Esophagus muscularis mucosa (tissue), 4 donors: ENCODE measurements around the gene FZR1. TPM values are rescaled to one million over a fixed set of nuclear protein-coding genes. Genes with fewer than 3 reads are reported as not detected.

Experiments used
- DNase-seq: peaks from one replicate; pipeline ENCODE4 v3.0.0-alpha.2; 2017; ENCODE audit errors: extremely low spot score
- H3K27ac ChIP-seq, 4 donors: fragments of 200-600 bp; sonication (generic); replicated peaks in 1 of 4; 1 replicate in 3 of 4; 2 replicates in 1 of 4; pipeline ENCODE4 v1.5.1; 2016 to 2019; ENCODE audit warnings: mild to moderate bottlenecking in 1 of 4
- H3K27me3 ChIP-seq, 4 donors: fragments of 200-600 bp; sonication (generic); one replicate each; pipeline versions ENCODE4 v1.5.1 to v1.6.0; 2016 to 2019
- H3K36me3 ChIP-seq, 4 donors: fragments of 200-600 bp; sonication (generic); one replicate each; pipeline ENCODE4 v1.5.1; 2016 to 2019
- H3K4me1 ChIP-seq, 4 donors: fragments of 200-600 bp; sonication (generic); one replicate each; pipeline ENCODE4 v1.5.1; 2016 to 2019
- H3K4me3 ChIP-seq, 4 donors: fragments of 200-600 bp; sonication (generic); 1 replicate in 2 of 4; 2 replicates in 2 of 4; pipeline ENCODE4 v1.5.1; 2016 to 2019; ENCODE audit warnings: mild to moderate bottlenecking in 4 of 4, moderate library complexity in 1 of 4
- H3K9me3 ChIP-seq, 4 donors: fragments of 200-600 bp; sonication (generic); 1 replicate in 3 of 4; 2 replicates in 1 of 4; pipeline ENCODE4 v1.5.1; 2016 to 2019
- EP300 ChIP-seq: sonication (generic); formaldehyde crosslinking; IDR thresholded peaks from one replicate; pipeline ENCODE4 v1.6.1; 2017; ENCODE audit warnings: antibody characterized with exemption
- POLR2A ChIP-seq: fragments of 450-650 bp; IDR thresholded peaks from one replicate; pipeline ENCODE4 v1.6.1; 2017; ENCODE audit warnings: antibody characterized with exemption, moderate library complexity, mild to moderate bottlenecking, low read depth
- POLR2AphosphoS5 ChIP-seq, 2 donors: sonication (generic); formaldehyde crosslinking; IDR thresholded peaks; one replicate each; pipeline ENCODE4 v1.6.1; 2017; ENCODE audit warnings: antibody characterized with exemption in 2 of 2
- WGBS: methylation state at CpG from one replicate; pipeline ENCODE4 v1.1.5; 2018; 5-methylcytosine and 5-hydroxymethylcytosine counted together
- intact Hi-C: fragments of 100-400 bp; cut with DNase I; formaldehyde crosslinking; loops from one replicate; pipeline ENCODE4 v1.15.1; 2023
- total RNA-seq, 4 donors: library from RNA; depleted of rRNA; stranded (reverse); fragments of >200 nt; gene quantifications; one replicate each; pipeline versions ENCODE4 v1.1.0 to v1.2.1, GENCODE V29; 2016
- TF ChIP-seq, protein P1 (sequence below), 3 experiments: fragments of 200-600 bp in 2 of 3; fragments of 450-650 bp in 1 of 3; sonication (generic) in 2 of 3; IDR thresholded peaks; one replicate each; pipeline ENCODE4 v1.5.1; 2017 to 2019; ENCODE audit warnings: antibody characterized with exemption in 3 of 3, mild to moderate bottlenecking in 2 of 3, moderate library complexity in 1 of 3

The FZR1 gene
- total RNA-seq, 4 donors from 2014 or later: 15.8 to 41.2 (median 31.4) TPM

DNA sequence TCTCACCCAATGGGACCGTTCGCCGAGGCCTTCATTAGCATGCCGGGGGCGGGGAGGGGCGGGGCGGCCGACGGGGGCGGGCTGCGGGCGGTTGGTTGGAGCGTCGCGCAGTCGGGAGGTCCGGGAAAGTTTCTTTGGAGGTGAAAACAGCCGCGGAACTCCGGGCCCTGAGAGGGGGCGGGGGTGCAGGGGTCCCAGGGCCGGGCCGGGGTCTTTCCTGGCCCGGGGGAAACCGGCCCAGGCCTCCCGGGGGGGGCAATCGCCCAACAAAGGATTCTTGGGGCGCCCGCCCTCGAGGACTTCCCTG is 66.7 kb downstream of the FZR1 start, which contains the start of gene HMG20B:
TSS of gene HMG20B (plus strand) at position 90 of the 307 bp plus-strand sequence. CDS start 366 bp downstream, outside the sequence.
- Histone ChIP-seq H3K27me3 (no peaks in the 10 kb centered on the region), H3K4me3 (peak within 1 kb of the TSS; percentile 82 to 98 (median 94)), H3K36me3 (peaks cover 5 to 14% (median 12%) of the 10 kb centered on the region in 4 donors), H3K9me3 (no peaks in the 10 kb centered on the region), H3K4me1 (peaks cover 21 to 57% (median 50%) of the 10 kb centered on the region in 4 donors), H3K27ac (peak within 1 kb of the TSS; percentile 87 to 96 (median 88))
- 0% methylated on average over 8 of the region's 30 CpGs for WGBS
- TF ChIP-seq, protein P1, sequence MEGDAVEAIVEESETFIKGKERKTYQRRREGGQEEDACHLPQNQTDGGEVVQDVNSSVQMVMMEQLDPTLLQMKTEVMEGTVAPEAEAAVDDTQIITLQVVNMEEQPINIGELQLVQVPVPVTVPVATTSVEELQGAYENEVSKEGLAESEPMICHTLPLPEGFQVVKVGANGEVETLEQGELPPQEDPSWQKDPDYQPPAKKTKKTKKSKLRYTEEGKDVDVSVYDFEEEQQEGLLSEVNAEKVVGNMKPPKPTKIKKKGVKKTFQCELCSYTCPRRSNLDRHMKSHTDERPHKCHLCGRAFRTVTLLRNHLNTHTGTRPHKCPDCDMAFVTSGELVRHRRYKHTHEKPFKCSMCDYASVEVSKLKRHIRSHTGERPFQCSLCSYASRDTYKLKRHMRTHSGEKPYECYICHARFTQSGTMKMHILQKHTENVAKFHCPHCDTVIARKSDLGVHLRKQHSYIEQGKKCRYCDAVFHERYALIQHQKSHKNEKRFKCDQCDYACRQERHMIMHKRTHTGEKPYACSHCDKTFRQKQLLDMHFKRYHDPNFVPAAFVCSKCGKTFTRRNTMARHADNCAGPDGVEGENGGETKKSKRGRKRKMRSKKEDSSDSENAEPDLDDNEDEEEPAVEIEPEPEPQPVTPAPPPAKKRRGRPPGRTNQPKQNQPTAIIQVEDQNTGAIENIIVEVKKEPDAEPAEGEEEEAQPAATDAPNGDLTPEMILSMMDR (IDR thresholded peaks at IDR 0.05): no peak
- no peak for TF ChIP-seq POLR2A
- TF ChIP-seq EP300: no peak
- peak in 1 of 2 donors; percentile 63 for TF ChIP-seq POLR2AphosphoS5 (IDR thresholded peaks at IDR 0.05)
- DNase-seq: no peak
- intact Hi-C loops: no loop called here

DNA sequence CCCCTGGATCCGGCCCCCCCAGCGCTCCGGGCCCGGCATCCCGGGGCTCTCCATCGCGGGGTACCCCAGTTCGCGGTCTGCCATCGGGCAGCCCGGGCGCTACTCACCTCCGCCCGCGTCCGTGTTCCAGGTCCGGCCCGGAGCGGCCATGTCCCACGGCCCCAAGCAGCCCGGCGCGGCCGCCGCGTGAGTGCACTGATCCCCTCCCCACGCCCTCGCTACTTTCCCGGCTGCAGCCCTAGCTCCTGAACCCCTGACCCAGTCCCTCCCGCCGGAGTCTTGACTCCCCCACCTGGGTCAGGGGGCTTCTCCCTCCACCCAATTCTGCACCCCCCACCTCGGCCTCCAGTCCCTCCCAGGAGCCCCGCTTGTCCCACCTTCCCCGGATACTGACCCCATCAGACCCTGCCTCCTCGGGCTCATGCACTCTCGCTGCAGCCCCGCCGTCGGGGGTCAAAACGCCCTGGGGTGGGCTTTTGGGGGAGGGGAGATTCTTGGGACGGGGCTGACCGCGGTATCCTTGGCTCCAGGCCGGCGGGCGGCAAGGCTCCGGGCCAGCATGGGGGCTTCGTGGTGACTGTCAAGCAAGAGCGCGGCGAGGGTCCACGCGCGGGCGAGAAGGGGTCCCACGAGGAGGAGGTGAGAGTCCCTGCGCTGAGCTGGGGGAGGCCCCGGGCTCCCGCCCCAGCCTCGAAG is 67.2 kb downstream of the FZR1 start:
- Histone ChIP-seq H3K36me3 (peaks cover 5 to 14% (median 12%) of the 10 kb centered on the region in 4 donors), H3K9me3 (no peaks in the 10 kb centered on the region), H3K4me1 (peaks cover 21 to 60% (median 50%) of the 10 kb centered on the region in 4 donors), H3K4me3 (peak overlapping the region; percentile 82 to 98 (median 94)), H3K27ac (peak overlapping the region; percentile 87 to 96 (median 88)), H3K27me3 (no peaks in the 10 kb centered on the region)
- 2% methylated on average over 19 of the region's 60 CpGs for WGBS
- DNase-seq: no peak
- intact Hi-C loops: no loop called here
- TF ChIP-seq POLR2AphosphoS5 (IDR thresholded peaks at IDR 0.05) (no peak), POLR2A (no peak), EP300 (no peak)
- TF ChIP-seq, protein P1 (IDR thresholded peaks at IDR 0.05): no peak

DNA sequence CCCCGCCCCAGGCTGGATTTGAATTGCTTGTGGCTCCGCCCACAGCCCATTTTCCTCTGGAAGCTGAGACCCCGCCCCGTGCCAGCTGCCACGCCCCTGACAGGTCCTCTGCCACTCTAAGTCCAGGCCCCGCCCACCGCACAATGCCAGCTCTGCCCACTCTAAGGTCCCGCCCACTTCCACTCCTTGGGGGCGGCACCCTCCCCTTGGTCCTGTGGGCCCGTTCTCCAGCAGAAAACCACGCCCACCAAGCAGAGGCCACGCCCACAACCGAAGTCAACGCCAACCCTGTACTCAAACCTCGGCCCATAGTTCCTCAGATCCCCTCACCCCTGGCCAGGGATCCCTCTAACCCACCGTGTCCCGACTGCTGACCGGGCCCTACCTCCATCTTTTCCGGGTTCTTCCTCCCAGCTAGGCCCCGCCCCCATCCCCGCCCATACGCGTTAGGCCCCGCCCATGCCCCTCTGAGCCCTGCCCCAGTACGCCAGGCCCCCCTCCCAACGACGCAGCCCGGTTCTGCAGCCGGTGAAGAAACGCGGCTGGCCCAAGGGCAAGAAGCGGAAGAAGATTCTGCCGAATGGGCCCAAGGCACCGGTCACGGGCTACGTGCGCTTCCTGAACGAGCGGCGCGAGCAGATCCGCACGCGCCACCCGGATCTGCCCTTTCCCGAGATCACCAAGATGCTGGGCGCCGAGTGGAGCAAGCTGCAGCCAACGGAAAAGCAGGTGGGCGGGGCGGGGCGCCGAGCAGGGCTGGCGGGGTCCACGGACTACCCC is 67.9 kb downstream of the FZR1 start:
- H3K4me3 ChIP-seq: peak overlapping the region; percentile 82 to 98 (median 94)
- 57% methylated on average over 46 of the region's 55 CpGs for WGBS
- peaks cover 5 to 14% (median 12%) of the 10 kb centered on the region in 4 donors for H3K36me3 ChIP-seq
- TF ChIP-seq POLR2A (no peak), POLR2AphosphoS5 (IDR thresholded peaks at IDR 0.05) (peak in 1 of 2 donors; percentile 12)
- intact Hi-C loops: no loop called here
- H3K4me1 ChIP-seq: peaks cover 21 to 62% (median 50%) of the 10 kb centered on the region in 4 donors
- H3K27me3 ChIP-seq: no peaks in the 10 kb centered on the region
- H3K27ac ChIP-seq: peak overlapping the region; percentile 87 to 96 (median 88)
- peak; percentile 96 for DNase-seq
- no peaks in the 10 kb centered on the region for H3K9me3 ChIP-seq

DNA sequence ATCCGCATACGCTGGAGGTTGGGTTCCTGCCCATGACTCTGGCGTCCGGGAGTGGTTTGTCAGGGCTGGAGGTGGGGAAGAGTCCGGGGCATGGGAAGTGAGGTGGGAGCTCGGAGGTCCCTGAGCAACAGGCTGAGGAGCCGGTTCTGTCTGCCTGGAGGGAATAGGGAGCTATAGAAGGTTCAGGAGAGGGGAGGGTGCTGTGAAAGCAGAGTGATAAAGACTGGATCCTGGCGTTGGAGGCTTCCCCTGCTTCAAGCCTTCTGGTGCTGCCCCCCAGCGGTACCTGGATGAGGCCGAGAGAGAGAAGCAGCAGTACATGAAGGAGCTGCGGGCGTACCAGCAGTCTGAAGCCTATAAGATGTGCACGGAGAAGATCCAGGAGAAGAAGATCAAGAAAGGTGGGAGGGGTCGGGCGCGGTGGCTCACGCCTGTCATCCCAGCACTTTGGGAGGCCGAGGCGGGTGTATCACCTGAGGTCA is 69.2 kb downstream of the FZR1 start:
- no peak for TF ChIP-seq EP300
- TF ChIP-seq, protein P1 (IDR thresholded peaks at IDR 0.05): peak in 1 of 3 experiments; percentile 27
- no peak for DNase-seq
- Histone ChIP-seq H3K9me3 (no peaks in the 10 kb centered on the region), H3K27me3 (no peaks in the 10 kb centered on the region), H3K27ac (peak overlapping the region in 1 of 4 donors; percentile 80), H3K4me3 (no peak overlapping the region), H3K36me3 (peaks cover 5 to 14% (median 12%) of the 10 kb centered on the region in 4 donors), H3K4me1 (peaks cover 21 to 74% (median 59%) of the 10 kb centered on the region in 4 donors)
- 89% methylated on average over 19 of the region's 19 CpGs for WGBS
- intact Hi-C loops: loop anchor here (5.0 kb wide), 1 partner anchor 42 kb away; no protein-coding TSS in a partner anchor
